Stimulated activated CD8-positive, alpha-beta memory T cell treated with anti-CD3 and anti-CD28 coated beads, Interleukin-12 subunit alpha, Interleukin-12 subunit beta, amount 100 ng/mL, for 24 hours (primary cell): ENCODE data around the gene EDEM3.
"Not testable (repeated sequence)": the region's sequence is repeated elsewhere in the genome, so short reads cannot be mapped to it uniquely, and the experiment has no call there.

Experiments used
- DNase-seq: peaks from one replicate; pipeline ENCODE4 v3.0.0-alpha.2; 2020; ENCODE audit errors: extremely low read depth

Gene EDEM3

DNA sequence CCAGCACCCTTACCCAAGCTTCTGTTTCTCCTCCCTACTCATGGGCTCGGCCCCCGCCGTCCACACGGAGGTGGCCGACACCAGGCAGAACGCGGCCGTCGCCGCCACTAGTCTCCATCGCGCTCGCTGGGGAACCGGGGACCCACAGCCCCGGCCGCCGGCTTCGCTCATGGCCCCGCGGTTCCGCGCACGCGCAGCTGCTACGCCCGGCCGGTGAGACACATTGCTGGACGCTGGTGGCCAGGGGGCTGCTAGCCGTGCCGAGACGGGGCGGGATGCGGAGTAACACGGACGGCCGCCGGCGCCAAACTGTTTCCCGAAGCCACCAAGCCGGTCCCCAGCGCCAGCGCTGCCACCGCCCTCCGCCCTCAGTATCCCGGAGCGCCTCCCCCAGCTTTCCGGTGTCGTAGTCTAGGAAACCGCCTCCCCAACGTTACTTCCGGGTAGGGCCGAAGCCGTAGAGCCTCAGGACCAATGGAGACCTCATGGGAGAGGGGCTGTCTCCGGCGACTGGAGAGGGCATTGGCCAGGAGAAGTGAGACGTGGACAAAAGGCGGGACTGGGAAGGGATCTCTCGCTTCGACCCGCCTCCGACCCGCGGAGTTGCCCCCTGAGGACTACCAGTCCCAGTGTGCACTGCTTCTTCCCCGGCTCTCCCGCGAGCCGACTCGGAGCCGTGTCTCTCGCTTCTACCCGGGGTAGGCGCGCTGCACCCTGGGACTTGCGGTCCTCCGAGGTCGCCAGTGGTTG is at the start of gene EDEM3:
Gene EDEM3 (minus strand): TSS at position 383 of the 750 bp plus-strand sequence. CDS start 212 bp downstream, at position 171.
- peak; percentile 95 for DNase-seq

DNA sequence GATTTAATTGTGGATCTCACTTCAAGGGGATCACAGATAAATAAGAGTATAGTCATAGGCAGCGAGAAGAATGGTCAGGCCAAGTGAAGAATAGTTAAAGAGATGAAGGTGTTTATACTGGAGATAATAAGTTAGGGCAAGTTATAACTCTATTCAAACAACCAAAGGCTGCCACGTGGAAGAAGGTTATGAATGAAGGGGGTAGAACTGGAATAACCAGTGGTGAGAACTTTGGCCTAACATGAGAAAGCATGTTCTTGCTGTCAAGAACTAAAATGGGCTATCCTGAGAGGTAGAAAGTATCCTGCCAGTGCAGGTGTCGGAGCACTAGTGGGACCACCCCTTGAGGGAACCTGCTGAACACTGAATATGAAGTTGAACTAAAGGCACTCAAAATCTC is 49.6 kb upstream of the EDEM3 start:
- no peak for DNase-seq

- no peak for DNase-seq
Measured at GRCh38 chr1:184803180-184803492, 48.5 kb upstream of the EDEM3 start.

GRCh38 chr1:184802354-184803179 is 47.9 kb upstream of the EDEM3 start:
- no peak for DNase-seq

DNA sequence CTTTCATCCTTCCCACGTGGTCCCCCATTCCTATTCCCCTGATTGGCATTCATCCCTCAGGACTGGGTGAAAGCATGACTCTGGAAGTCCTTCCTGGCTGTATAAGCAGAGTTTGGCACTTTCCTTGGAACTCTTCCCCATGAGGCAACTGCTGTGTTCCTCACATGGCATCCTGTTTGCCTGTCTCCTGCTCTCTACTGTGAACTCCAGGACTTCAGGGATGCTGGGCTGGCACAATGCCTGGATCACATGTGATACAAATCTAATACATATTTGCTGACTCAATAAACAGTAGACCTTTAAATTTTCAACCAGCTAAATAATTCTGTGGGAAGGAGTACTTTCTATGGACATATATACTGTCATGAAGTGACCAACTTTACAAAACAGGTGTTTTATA is 46.8 kb upstream of the EDEM3 start:
- DNase-seq: no peak

DNA sequence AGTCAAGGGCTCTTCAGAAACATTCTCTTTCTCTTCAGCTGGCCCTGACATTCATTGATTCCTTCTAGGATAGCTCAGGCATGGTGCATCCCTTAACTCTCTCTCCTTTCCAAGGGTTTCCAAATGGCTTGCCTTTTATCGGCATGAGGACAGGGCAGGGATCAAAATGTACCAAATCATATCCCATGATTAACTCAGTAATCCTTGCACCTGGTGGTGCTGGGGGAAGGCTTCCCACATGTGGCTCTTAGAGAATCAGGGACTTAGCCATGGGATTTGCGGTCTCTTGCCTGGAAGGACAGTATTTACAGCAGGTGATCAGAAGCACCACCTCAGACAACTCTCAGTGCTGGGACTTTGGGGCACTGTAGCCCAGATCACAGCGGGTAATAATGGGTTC is 46.2 kb upstream of the EDEM3 start:
- no peak for DNase-seq

DNA sequence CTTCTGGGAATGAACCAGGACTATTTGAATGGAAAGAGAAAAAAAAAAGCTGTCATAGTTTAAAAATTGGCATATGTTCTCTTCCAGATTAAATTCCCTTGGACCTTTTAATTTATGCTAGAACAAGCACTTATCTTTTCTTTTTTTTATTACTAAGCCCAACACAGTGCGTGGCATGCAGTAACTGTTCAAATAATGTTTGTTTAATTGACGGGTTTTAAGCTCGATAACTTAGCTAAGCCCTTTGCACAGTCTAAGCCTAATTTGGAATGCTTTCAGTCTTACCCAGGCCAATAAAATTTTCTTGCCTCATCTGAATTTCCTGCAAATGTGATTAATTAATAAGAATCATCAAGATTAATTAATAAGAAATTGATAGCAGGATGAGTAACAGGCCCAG is 39.3 kb upstream of the EDEM3 start:
- no peak for DNase-seq

DNA sequence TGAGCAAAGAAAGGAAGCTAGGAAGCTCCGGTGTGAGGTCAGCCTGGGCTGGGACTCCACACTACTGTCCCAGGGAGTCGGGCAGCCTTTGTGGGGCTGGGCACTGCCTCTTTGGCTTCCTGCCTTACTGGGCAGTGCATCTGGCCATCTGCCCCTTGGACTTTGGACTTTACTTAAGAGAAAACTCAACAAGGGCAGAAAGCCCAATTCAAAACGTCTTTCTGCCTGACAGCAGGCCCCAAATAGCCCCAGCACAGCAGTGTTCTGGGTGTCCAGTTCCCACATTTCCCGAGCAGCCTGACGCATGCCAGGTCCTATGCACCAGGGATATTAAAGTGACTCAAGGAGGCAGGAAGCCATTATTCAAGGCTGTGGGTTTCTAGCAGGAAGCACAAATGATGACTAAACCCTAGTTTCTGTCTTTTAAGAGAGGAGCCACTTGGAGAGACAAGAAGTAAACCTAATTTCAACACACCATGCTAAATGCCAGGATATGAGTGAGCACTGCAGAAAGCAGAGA is 37.9 kb upstream of the EDEM3 start:
- no peak for DNase-seq

DNA sequence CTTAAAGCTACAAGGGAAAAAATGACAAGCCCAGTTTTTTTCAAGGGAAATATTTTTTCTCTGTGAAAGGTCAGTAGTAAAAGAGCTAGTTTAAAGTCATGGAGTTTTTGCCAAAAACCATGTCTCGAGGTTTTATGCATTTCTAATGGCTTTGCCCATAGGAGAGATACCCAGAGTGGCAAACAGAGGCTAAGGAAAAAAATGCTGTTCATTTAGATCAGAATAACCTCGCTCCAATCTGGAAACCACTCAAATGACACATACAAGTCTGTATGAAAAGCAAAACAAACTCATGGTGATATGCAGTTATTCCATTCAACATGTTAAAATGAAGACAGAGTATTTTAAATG is 36.9 kb upstream of the EDEM3 start:
- DNase-seq: no peak

- DNase-seq: no peak
Measured at GRCh38 chr1:184790642-184791549, 36.2 kb upstream of the EDEM3 start.

- no peak for DNase-seq
Measured at GRCh38 chr1:184789884-184790283, 35.2 kb upstream of the EDEM3 start.

- DNase-seq: no peak
Measured at GRCh38 chr1:184788970-184789369, 34.3 kb upstream of the EDEM3 start.

- DNase-seq: no peak
Measured at GRCh38 chr1:184785529-184785928, 30.9 kb upstream of the EDEM3 start.

DNA sequence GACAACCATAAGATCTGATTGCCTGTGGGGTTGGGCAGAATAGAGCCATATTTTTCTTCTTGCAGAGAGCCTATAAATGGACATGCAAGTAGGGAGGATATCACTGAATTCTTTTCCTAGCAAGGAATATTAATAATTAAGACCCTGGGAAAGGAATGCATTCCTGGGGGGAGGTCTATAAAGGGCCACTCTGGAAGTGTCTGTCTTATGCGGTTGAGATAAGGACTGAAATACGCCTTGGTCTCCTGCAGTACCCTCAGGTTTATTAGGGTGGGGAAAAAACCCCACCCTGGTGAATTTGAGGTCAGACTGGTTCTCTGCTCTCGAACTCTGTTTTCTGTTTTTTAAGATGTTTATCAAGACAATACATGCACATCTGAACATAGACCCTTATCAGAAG is 29.1 kb upstream of the EDEM3 start:
- not testable (repeated sequence) for DNase-seq

DNA sequence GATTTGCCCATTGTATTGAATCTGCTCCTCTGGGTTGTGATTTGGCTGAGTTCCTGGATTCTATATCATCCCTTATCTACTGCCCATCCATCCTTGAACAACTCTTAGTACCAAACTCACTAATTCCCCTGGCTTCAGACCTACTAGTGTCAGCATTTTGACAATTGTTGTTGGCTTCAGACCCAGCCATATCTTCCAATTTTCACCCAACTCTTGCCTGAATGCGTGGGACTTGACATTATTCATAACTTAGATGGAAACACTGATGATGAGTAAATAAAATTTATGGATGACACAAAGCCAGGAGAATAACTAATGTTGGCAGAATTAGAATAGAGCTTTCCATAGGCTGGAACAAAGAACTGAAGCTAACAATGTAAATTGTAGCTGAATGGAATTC is 27.3 kb upstream of the EDEM3 start:
- no peak for DNase-seq

DNA sequence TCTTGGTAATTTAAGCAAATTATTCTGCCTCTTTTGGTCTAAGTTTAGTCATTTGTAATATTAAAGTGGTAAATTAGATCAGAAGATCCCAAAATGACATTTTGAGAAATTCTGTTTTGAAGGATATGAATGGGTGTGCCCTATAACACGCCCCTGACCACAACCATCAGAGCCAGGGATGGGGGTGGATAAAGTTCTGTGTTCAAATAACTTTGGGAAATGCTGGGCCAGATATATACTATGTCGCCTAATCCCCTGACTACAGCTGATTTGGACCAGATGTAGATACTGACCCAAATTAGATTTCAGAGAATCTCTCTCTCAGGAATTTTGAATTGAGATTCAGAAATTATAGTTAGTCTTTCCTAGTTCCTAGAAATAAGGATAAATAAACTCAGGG is 21.2 kb upstream of the EDEM3 start:
- DNase-seq: no peak

- no peak for DNase-seq
Measured at GRCh38 chr1:184775329-184775728, 20.7 kb upstream of the EDEM3 start.

- DNase-seq: no peak
Measured at GRCh38 chr1:184773762-184774320, 19.2 kb upstream of the EDEM3 start.

- DNase-seq: no peak
Measured at GRCh38 chr1:184771190-184771691, 16.6 kb upstream of the EDEM3 start.

GRCh38 chr1:184770181-184770979 is 15.7 kb upstream of the EDEM3 start:
- DNase-seq: no peak

DNA sequence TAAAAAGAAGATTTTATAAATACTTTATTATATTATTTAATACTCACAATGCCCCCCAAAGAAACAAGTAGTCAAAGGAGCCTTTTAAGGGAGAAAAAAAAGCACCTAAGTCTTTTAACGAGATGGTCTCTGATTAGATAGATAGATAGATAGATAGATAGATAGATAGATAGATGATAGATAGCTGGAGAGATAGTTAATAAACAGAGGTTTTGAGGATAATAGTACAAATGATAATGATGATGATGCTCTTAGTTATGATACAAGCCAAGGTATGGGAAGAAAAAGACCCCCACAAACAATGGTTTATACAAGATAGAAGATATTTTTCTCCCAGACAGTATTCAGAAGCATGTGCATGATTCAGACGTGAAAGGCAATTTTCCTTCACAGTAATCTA is 14.6 kb upstream of the EDEM3 start:
- DNase-seq: no peak
